GM19025 (cell line): ENCODE results near the gene KPNA3.
A peak's percentile ranks its signal among the peaks of the same experiment; 100 is the strongest.
"Not testable (repeated sequence)": the region's sequence is repeated elsewhere in the genome, so short reads cannot be mapped to it uniquely, and the experiment has no call there.

ENCODE experiments used
- ATAC-seq: cut with Tn5 transposase; IDR thresholded peaks from one replicate; pipeline ENCODE4 v1.9.1; 2021; ENCODE audit warnings: mild to moderate bottlenecking, low read depth, moderate library complexity; ENCODE audit not compliant: unreplicated experiment

Gene KPNA3, protein sequence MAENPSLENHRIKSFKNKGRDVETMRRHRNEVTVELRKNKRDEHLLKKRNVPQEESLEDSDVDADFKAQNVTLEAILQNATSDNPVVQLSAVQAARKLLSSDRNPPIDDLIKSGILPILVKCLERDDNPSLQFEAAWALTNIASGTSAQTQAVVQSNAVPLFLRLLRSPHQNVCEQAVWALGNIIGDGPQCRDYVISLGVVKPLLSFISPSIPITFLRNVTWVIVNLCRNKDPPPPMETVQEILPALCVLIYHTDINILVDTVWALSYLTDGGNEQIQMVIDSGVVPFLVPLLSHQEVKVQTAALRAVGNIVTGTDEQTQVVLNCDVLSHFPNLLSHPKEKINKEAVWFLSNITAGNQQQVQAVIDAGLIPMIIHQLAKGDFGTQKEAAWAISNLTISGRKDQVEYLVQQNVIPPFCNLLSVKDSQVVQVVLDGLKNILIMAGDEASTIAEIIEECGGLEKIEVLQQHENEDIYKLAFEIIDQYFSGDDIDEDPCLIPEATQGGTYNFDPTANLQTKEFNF

DNA sequence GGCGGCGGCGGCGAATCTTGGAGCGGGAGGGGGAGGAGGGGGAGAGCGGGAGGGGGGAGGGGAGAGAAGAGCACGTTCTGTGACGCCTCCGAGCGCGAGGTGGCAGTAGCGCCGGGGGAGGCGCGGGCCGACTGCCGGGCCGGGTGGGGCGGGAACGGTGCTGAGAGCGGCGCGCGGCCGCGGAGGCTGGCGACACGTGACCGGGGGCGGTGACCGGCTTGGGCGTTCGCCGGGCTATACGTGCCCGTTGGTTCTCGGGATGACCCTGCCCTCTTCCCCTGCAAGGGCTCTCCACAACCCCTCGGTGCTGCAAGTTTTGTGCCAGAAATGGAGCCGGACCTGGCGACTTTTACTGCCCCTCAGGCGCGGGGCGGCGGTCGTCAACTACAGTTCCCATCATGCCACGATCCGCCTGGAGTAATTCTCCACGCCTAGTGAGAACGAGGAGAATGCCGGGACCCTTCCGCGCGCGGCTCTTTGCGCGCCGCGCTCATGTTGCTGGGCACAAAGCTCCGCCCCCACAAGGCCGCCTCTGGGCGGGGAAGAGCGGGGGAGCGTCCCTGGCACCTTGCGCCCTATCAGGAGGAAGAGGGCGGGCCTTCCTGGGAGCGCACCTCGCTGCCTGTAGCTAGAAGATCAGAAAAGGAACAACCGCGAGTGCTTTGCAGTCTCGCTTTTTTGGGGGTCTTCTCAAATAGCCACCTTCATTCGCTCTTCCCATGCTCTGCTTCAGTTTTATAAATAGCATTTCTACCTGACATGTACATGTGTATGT lies at the start of gene KPNA3:
TSS of gene KPNA3 (minus strand) at position 133 of the 775 bp plus-strand sequence. CDS start 176 bp downstream, outside the sequence.
- peak; percentile 89 for ATAC-seq

DNA sequence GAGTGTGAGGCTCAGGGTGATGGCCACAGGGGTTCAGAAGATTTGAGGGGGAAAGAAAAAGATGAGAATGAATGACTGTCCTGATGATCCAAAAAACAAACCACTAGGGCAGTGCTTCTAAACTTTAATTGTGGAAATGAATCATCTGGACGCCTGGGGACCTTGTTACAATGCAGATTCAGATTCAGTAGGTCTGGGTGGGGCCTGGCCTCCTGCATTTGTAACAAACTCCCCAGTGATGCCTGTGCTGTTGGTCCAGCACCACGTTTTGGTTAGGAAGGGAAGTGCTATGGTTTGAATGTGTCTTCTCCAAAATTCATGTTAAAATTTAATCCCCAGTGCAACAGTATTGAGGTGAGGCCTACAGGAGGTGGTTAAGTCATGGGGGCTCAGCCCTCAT lies 49.5 kb upstream of the KPNA3 start:
- ATAC-seq, result no peak

DNA sequence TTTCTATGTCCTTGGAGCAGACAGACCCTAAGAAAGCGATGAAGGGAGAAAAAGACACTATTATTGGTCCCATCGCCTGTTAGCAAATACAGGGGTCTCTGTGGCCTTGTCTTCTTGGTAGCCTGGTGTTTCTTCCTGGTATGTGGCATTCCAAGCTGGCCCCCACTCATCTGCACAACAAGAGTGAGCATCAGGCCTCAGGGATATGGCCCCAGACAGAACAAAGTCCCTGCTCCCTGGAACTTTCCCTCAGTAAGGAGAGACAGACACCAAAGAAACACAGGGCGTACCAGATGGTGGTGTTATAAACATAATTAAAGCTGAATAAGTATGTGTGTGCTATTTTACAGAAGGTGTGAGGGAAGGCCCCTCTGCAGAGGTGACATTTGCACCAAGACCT lies 48.2 kb upstream of the KPNA3 start:
- no peak for ATAC-seq

DNA sequence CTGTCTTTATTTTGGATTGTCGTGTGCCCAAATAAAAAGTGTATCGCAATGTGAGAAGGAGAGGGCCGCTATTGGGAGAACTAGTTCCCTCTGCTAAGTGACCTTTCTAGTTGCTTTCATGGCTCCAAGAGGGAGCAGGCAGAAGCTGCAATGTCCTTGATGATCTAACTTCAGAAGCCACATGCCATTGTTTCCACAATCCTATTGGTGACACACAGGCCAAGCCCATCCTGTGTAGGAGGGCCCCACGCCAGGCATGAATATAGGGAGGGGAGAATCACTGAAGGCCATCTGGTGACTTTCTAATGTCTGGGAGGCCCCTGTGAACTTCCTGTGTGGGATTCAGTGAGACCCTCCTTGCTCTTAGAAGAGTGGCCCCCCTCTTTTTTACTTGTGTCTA lies 47.8 kb upstream of the KPNA3 start:
- ATAC-seq, result no peak

DNA sequence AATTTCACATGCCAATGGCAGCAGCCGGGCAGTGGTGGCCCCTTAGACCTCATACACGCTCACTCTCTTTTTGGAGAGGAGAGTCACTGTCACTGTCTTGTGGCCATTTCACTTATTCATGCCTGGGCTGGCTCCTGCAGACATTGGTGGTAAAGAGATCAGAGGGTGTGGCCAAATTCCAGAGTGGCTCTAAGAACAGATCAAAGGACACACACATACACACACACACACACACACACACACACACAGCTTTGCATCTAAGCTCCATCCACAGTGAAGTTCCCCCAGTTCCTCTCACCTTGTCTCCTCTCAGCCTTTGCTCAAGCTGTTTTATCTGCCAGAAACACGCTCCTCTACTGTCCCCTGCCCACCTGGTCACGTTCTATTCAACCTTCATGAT lies 46.5 kb upstream of the KPNA3 start:
- ATAC-seq, result no peak

DNA sequence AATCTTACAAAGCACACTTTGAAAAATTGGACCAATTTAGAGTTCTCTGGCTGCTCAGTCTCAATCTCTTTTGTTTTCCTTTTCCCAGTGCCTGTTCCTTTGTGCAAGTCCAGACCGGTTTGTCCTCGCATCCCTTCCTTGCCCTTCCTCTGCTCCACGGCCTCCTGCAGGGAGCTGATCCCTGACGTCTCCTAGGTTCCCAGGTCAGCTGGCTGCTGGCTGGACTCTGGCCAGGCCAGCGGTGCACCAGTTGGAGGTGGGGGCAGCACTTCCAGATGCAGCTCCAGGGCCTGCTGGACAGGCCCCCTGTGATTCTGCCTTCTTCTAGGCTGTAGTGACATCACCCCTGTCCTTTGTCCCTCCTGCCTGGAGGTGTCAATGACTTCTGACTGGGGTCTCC lies 44.0 kb upstream of the KPNA3 start:
- ATAC-seq, result no peak

DNA sequence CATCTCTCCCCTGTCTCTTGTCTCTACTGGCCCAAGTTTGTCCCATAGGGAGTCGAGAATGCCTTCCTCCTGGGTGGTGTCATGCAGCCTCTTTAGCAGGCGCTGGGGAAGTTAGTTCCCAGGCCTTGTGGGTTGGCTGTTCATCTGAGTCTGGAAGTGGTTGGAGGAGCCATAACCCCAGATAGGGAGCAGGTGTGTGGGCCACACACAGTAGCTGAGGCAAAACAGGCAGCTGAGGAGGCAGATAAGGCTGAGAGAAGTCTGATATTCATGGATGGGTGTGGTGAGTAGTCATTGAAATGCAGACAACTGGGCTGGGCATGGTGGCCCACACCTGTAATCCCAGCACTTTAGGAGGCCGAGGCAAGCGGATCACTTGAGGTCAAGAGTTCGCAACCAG lies 40.9 kb upstream of the KPNA3 start:
- no peak for ATAC-seq

DNA sequence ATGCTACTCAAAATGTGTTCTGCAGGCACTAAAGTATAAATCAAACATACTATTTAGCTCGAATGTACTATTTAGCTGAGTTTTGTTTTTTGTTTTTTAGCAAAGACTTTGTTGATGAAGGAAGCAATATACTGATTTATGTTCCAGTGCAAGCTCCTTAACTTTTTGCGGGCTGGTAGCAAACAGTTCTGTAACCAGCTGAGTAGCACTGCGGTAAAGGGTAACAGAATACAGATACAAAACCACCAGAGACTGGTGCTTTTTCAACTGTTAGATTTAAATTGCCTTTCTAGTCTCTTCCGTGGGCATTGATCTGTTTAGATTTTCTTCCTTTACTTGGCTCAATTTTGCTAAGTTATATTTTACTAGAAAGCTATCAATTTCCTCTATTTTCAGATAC lies 39.0 kb upstream of the KPNA3 start:
- no peak for ATAC-seq

DNA sequence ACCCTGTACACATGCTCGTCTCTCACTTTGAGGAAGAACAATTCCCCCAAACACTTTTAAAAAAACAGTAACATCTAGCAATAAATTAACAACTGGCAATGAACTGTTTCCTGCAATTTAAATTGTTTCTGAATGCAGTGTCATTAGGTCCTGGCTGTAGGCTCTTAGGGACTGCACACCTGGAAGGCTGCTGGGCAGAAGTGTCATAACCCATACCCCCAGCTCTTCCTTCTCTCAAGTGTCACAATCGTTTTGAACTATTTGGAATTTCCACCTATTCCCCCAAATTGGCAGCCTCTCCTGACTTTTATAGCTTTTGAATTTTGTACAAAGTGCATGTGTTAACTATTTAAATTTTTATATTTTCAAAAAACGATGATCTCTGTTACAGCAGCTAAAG lies 38.2 kb upstream of the KPNA3 start:
- ATAC-seq, result no peak

DNA sequence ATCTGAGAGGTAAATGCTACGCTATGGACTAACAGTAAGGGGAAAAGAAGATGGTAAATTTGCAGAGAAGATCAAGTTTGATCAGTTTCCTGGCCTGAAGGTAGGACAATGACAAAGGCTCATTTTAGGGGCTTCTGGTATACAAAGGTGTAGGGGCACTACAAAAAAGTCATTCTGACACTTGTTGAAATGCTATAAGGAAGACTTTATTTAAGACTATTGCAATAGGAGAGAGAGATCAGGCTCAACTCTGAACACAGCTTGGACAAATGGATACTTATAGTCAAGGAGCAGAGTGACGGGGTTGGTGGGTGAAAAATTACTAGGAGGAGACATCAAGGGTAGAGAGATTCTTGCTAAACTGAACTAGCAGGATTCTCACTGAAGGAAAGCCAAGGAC lies 37.2 kb upstream of the KPNA3 start:
- ATAC-seq, result no peak

DNA sequence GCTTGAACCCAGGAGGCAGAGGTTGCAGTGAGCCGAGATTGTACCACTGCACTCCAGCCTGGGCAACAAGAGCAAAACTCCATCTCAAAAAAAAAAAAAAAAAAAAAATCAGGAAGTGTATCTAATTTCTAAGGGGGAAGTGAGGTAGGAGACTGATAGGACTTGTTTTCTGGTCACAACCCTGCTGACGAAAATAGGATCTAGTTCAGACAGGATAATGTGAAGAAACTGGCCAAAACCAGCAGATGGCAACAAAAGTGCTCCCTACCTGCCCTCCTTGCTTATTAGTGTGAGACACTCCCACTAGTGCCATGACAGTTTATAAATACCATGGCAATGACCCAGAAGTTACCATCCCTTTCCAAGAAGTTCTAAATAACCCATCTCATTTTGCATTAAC lies 36.0 kb upstream of the KPNA3 start:
- no peak for ATAC-seq

DNA sequence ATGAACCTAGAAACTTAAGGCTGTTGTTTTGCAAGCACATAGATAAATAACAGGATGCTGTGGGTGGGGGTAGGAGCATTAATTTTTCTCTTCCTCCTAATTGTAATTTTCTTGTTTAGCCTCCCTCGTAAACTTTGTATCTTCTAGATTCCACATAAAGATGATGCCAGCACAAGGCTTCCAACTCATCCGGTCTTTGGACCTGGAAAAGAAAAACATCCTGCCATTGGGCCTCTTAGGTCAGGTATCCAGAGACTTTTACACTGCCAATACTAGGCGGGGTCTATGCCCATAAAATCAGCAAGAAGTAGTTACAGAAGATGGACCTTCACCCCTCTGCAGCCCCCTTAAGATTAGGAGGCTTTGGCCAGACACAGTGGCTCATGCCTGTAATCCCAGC lies 35.4 kb upstream of the KPNA3 start:
- ATAC-seq, result no peak

DNA sequence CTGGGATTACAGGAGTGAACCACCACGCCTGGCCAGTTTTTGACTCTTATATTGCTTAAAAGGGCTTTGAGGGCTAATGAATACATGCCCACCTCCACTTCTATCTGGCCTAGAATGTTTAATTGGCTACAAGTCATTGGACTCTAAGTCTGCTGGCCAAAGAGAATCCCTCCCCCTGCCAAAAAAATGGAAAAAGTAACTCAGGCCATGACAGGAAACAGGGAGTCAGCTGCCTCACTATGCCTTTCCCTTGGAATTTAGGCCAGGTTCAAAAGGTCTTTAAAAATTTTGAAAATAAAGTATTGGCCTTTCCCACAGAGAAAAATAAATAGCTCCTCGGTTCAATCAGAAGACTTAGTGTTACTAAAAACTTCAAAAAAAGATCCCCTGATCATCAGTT lies 34.9 kb upstream of the KPNA3 start:
- ATAC-seq, result no peak

DNA sequence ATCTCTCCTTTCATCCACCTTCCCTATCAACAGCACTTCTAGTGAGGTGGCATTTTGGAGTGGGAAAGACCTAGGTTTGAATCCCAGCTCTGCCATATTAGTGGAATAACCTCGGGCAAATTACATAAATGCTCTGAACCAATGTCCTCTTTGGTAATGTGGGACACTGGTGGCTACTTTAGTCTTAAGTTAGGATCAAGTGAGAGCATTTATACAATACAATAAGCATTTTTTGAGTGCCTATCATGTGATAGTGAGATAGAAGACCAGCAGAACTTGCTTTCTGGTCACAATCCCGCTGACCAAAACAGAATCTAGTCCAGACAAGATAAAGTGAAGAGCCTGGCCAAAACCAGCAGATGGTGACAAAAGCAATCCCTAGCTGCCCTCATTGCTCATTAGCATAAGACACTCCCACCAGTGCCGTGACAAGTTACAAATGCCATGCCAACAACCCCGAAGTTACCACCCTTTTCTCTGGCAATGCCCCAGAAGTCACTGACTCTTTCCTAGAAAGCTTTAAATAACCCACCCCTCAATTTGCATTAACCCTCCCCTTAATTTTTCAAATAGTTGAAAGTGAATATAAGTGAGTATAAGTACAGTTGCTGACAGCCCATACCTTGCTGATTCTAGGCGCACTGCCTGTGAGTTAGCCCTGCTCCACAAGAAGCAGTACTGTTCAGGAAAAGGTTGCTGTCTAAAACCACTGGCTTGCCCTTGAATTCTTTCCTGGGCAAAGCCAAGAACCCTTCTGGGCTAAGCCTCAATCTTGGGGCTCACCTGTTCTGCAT lies 28.9 kb upstream of the KPNA3 start:
- ATAC-seq, result no peak

DNA sequence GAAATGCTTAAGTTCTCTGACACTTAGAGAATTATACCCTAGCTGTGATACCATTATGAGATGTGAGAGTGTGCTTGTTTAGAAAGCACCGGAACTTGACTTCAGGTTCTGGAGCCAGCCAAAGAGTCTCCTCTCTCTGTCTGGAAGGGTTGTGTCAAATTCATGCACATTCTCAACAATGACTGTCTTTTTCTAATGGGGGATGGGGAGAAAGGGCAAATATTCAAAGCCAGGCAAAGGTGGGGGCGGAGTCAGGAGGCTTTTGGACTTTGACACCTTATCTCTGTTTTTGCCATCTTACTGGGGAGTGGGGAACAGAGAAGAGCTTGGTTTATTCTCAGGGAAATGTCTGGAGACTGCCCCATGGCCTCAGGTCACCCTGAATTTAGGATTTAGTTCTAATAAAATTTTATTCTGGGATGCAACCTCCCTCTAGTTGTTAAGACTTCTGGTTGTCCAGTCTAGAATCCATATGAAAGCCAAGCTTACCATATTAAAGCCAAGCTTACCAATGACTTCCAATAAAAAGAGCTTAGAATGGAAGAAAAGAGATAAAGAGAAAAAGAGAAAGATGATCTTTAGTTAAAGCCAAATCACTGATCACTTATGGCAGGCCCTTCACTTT lies 28.2 kb upstream of the KPNA3 start:
- no peak for ATAC-seq

DNA sequence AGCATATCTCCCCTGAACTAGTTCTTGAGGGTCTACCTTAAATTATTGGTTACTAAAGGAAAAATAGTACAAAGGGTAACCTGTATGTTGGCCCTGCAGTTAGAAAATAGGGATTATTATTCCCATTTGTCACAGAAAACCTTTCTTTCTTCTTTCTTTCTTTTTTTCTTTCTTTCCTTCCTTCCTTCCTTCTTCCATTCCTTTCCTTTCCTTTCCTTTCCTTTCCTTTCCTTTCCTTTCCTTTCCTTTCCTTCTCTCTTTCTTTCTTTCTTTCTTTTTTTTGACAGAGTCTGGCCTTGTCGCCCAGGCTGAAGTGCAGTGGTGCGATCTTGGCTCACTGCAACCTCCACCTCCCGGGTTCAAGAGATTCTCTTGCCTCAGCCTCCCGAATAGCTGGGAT lies 23.6 kb upstream of the KPNA3 start:
- ATAC-seq, result not testable (repeated sequence)

DNA sequence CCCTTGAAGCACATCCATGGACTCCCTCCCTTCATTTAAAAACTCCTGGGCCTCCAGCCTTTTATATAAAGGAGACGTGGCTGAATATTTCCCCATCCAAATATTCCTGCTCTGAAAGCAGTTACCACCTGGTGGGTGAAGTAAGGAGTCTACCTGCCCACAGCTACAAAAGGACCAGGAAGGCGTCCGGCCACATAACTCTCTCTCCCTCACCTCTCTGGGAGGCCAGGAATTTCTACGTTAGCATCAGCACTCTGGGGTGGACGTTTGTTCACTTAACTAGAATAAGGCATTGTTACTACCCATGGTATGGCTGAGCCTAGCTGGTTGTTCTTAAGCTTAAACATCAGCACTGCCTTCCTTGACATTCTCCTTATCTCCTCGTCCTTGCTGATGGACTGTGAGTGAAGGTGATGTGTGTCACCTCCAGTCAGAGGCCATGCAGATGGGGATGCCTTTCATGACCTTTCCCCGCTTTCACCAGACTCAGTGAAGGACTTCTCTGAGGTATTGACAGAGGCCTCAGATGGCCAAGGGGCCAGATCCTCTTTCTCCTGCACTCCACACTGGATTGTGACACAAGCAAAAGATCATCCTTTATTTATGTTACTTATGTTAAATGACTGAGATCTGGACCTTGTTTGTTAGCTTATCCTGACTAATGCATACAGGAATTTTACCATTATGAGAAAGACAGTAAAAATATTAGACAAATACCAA lies 22.2 kb upstream of the KPNA3 start:
- no peak for ATAC-seq

DNA sequence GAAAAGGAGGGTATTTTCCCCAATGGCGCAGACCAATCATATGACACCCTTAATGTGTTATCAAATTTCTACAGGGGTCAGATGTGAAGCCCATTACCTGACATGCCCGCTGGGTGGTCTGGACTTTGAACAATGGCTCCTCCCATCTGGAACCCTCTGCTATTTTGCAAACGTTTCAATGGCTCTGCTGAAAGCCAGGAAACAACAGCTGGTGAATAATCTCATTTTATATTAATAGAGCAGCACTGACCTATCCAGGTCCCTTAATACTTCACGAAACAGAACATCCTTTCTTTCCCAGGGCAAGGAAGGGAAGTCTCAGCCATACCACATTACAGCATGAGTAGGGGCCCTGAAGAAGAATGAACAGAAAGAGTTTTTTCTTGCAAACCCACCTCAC lies 20.3 kb upstream of the KPNA3 start:
- no peak for ATAC-seq

DNA sequence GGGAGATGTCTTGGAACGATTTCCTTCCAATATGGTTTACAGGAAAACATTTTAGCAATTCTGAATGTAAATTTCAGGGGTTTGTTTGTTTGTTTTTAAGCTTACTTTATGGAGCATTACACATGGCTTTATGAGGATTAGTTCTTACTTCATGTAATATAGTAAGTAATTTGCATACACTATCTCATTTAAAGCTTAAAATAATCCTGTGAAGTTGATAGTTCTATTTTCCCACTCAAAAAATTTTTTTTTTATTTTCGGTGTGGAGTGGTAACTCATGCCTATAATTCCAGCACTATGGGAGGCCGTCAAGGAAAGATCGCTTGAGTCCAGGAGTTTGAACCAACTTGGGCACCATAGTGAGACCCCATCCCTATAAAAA lies 19.0 kb upstream of the KPNA3 start:
- ATAC-seq, result no peak
